VCaP (cell line): ENCODE results near the gene LPP.

Source experiments
- H3K27ac ChIP-seq: fragments of 450-650 bp; 2 replicates; pipeline ENCODE4 v1.5.1; 2017
- TF ChIP-seq, protein P1 (sequence below): fragments of 450-650 bp; conservative IDR thresholded peaks from 2 replicates; pipeline ENCODE4 v1.5.1; 2017; ENCODE audit warnings: mild to moderate bottlenecking, moderate library complexity

LPP gene

DNA sequence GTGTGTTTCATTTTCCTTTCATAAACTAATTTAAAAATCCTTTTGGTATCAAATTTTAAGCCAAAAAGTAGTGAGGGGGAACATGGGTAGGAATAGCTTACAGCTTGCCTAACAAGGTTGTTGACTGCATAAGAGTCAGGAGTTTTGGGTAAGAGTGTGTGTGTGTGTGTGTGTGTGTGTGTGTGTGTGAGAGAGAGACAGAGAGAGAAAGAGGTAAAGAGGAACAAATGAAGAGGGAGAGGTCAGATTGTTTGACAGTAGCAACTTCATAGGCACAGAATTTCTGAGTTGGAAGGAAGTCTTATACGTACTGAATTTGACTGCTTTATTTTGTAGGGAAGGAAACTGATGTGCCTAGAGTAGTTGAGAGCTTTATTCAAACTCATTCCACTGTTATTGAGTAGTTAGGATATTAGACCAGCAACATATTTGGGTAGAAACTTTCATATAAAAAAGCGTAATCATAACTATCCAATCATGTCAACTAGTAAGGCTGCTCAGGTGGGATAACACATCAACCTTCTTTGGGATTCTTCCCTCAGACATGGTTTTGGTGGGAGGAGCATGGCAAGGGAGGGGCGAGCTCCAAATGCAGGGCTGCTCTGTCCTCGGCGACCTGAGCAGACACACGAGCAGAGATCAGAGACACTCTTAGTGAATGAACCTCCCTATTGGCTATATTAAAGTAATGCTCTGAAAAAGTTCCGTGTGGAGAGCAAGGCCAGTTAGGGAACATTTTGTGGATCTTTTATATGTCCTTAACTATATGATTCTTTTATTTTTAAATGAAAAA lies 86.4 kb downstream of the LPP start:
- H3K27ac ChIP-seq: no peak overlapping the region
- TF ChIP-seq, protein P1, sequence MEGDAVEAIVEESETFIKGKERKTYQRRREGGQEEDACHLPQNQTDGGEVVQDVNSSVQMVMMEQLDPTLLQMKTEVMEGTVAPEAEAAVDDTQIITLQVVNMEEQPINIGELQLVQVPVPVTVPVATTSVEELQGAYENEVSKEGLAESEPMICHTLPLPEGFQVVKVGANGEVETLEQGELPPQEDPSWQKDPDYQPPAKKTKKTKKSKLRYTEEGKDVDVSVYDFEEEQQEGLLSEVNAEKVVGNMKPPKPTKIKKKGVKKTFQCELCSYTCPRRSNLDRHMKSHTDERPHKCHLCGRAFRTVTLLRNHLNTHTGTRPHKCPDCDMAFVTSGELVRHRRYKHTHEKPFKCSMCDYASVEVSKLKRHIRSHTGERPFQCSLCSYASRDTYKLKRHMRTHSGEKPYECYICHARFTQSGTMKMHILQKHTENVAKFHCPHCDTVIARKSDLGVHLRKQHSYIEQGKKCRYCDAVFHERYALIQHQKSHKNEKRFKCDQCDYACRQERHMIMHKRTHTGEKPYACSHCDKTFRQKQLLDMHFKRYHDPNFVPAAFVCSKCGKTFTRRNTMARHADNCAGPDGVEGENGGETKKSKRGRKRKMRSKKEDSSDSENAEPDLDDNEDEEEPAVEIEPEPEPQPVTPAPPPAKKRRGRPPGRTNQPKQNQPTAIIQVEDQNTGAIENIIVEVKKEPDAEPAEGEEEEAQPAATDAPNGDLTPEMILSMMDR: no peak

DNA sequence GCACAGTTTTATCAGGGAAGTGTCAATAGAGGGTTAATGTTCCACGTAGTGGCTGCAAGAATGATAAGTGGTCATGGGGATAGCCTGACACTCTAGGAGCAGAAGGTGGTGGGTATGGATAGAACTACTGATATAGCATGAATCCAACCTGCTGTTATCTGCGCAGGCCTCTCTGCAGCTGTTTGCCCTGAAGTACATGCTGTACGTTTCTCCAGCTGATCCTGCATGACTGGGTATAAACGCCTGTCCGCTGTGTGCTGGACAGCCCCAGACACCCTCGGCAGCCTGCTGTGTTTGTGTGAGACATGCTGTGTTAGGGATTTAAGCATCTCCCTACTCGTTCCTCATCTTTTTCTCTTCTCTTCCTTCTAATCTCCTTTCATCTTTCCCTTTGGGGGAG lies 87.1 kb downstream of the LPP start:
- TF ChIP-seq, protein P1: no peak
- no peak overlapping the region for H3K27ac ChIP-seq

DNA sequence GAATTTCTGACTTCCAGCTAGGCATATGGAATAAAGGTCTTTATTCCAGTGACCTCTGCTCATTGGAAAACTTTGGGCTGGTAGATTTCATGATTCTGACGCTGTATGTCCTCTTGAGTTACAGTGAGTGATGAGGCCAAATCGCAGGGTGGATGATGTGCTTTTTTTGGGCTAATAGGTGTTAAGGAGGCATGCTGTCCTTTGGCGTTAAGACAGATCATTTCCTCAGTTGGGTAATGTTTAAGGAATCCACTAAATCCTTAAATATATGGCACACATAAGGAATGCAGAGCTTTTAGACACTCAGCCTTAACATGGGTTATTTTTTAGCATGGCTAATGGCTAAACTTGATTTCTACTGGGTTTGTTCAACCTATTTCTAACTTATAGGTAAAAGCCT lies 87.9 kb downstream of the LPP start:
- TF ChIP-seq, protein P1: no peak
- H3K27ac ChIP-seq: no peak overlapping the region

DNA sequence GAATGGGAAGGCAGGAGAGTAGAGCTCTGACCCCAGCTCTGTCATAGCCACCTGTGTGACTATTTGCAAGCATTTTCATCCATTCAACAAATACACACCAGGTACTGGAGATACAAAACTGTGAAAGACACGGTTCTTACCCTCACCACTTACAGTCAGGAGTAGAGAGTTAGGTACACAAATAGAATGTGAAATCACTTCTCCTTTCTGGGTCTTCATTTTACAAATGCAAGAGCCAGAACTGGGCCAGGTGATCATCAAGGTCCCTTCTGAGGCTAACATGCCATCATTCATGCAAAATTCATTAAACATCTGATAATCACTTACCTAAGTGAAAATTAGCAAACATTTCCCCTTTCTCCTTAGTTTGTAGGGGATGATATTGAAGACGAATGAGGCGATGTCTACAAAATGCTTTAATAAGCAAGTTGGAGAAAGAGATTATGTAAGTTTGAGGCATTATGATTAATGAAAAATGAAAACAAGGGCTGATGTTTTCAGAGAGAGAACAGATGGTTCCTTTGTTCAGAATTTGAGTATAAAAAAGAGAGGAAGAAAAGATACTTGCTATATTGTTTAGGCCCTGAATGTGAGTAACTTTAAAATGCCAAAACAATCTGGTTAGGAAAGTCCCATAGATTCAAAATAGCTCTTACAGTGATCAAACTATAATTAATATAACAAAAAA lies 88.6 kb downstream of the LPP start:
- H3K27ac ChIP-seq: no peak overlapping the region
- TF ChIP-seq, protein P1: no peak

DNA sequence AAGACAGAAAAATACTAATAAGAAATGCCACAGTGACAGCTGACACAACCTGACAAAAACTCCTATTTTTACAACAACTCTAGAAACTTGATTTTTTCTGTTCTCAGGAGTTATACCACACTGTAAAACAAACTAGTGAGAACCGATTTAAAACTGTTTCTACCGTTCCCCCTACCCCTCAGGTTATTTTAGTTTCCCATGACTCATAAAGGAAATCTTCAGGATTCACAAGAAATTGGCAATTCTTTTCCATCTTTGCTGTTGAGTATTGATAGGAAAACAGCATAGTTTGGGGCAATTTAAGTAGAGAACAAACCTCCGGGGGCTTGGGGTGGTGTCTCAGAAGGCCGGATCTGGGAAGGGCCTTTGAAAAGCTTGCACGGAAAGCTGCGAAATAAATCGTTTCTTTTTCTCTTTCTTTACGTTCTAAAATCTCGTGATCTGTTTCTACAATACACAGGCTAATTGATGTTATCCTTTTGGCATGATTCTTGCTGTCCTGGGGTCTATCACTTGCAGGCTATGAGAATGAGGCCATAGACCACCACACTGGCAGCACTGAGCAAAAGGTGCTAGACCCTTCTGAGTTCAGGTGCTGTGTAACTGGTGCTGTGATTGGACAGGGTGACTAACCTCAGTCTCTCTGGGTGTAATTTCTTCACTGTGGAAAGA lies 89.3 kb downstream of the LPP start:
- TF ChIP-seq, protein P1: no peak
- H3K27ac ChIP-seq: no peak overlapping the region

DNA sequence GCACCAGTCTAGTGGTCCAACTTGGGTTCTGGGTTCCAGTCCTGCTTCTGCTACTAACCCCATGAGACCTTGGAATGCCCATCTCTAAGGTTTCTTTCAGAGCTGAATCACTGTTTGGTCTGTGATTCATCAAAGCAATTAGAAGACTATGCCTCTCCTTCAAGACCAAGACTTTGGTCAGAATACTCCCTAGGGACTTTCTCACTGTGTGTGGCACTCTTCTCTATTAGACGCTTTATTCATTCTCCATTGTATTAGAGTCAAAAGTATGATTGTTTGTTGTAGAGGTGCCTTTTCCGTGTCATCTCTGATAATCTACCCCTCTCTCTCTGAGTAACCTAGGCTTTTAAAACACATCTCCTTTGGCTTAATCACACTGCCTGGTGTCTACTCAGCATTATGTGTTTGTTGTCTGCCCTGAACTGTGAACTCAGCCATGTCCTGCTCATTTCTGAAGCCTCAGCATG lies 90.5 kb downstream of the LPP start:
- no peak overlapping the region for H3K27ac ChIP-seq
- TF ChIP-seq, protein P1: no peak

DNA sequence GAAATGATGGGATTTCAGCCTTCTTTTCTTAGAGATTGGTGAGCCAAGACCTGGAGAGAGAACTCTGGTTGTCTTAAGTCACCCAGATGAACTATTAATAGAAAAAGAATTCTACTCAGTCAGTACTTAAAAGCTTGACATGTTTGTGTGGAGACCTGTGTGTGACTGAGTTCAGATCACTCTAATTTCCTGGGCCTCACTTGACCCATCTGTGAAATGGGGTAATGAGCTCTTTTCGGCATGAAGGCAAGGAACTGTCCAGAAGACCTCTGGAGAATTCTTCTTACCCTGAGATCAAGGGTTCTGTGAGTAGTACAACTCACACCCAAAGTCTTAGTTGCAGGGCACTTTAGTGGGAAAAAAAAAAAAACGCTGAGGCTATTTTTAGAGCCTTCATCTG lies 92.9 kb downstream of the LPP start:
- TF ChIP-seq, protein P1: no peak
- H3K27ac ChIP-seq: no peak overlapping the region
